Endodermal cell (in vitro differentiated cells): ENCODE data around the gene LRRIQ1. TPM values are rescaled to one million over a fixed set of nuclear protein-coding genes. Genes with fewer than 3 reads are reported as not detected.

Experiments used
- DNase-seq: peaks from one replicate; pipeline ENCODE4 v3.0.0-alpha.2; 2017
- H3K27ac ChIP-seq: 2 replicates; pipeline ENCODE4 v1.5.1; 2013; ENCODE audit warnings: mild to moderate bottlenecking, low read depth, low read length, moderate library complexity
- H3K27me3 ChIP-seq: 2 replicates; pipeline ENCODE4 v1.6.1; 2013; ENCODE audit warnings: mild to moderate bottlenecking, low read length, moderate library complexity; ENCODE audit not compliant: insufficient read depth, control insufficient read depth, poor library complexity, severe bottlenecking
- H3K36me3 ChIP-seq: 2 replicates; pipeline ENCODE4 v1.7.0; 2013; ENCODE audit warnings: mild to moderate bottlenecking, low read length, moderate library complexity; ENCODE audit not compliant: control insufficient read depth, insufficient read depth
- H3K4me1 ChIP-seq: one replicate; pipeline ENCODE4 v1.7.0; 2013; ENCODE audit warnings: low read length; ENCODE audit not compliant: control insufficient read depth, insufficient read depth
- H3K4me3 ChIP-seq: 2 replicates; pipeline ENCODE4 v1.5.1; 2013; ENCODE audit warnings: mild to moderate bottlenecking, low read length, moderate library complexity
- H3K9ac ChIP-seq: 2 replicates; pipeline ENCODE4 v1.6.1; 2013; ENCODE audit warnings: mild to moderate bottlenecking, low read length, moderate library complexity; ENCODE audit not compliant: poor library complexity, severe bottlenecking; ENCODE audit errors: extremely low read depth
- H3K9me3 ChIP-seq: 2 replicates; pipeline ENCODE4 v1.6.1; 2013; ENCODE audit warnings: mild to moderate bottlenecking, low read length, moderate library complexity; ENCODE audit not compliant: control insufficient read depth
- H3K27ac Mint-ChIP-seq: 2 replicates; pipeline ENCODE4 v1.8.0; 2020; ENCODE audit warnings: mixed read lengths
- H3K27me3 Mint-ChIP-seq: 2 replicates; pipeline ENCODE4 v1.8.0; 2021; ENCODE audit warnings: mild to moderate bottlenecking, mixed read lengths; ENCODE audit not compliant: insufficient read depth
- H3K36me3 Mint-ChIP-seq: 2 replicates; pipeline ENCODE4 v1.8.0; 2020; ENCODE audit warnings: low read depth, mixed read lengths
- H3K4me1 Mint-ChIP-seq: 2 replicates; pipeline ENCODE4 v1.8.0; 2020; ENCODE audit warnings: mixed read lengths
- H3K4me3 Mint-ChIP-seq: 2 replicates; pipeline ENCODE4 v1.8.0; 2020; ENCODE audit warnings: mild to moderate bottlenecking, moderate library complexity, mixed read lengths
- H3K9me3 Mint-ChIP-seq: 2 replicates; pipeline ENCODE4 v1.8.0; 2020; ENCODE audit warnings: mild to moderate bottlenecking, mixed read lengths
- WGBS, 2 experiments: methylation state at CpG; one replicate each; pipeline versions ENCODE4 v1.1.5 to v1.1.7; 2013; ENCODE audit warnings: missing lambda C conversion rate in 2 of 2, mixed read lengths in 1 of 2; ENCODE audit not compliant: insufficient coverage in 1 of 2, insufficient read length in 1 of 2; 5-methylcytosine and 5-hydroxymethylcytosine counted together
- total RNA-seq, 2 donors: library from RNA; stranded (reverse); fragmentation: NEBNext Ultra II Directional in 1 of 2; extraction: Animal tissue kit (Norgen Biotek cat#: 25700) in 1 of 2; gene quantifications; 2 replicates in 1 of 2; 3 replicates in 1 of 2; pipeline ENCODE4 v1.2.1, GENCODE V29; 2021
- TF ChIP-seq, protein P1 (sequence below): fragments of 200-600 bp; sonication (generic); conservative IDR thresholded peaks from 2 replicates; pipeline ENCODE4 v1.5.0; 2021; ENCODE audit warnings: antibody characterized with exemption, mild to moderate bottlenecking

Gene LRRIQ1
- total RNA-seq, 2 donors from 2014 or later = 2.9 to 6.2 TPM

DNA sequence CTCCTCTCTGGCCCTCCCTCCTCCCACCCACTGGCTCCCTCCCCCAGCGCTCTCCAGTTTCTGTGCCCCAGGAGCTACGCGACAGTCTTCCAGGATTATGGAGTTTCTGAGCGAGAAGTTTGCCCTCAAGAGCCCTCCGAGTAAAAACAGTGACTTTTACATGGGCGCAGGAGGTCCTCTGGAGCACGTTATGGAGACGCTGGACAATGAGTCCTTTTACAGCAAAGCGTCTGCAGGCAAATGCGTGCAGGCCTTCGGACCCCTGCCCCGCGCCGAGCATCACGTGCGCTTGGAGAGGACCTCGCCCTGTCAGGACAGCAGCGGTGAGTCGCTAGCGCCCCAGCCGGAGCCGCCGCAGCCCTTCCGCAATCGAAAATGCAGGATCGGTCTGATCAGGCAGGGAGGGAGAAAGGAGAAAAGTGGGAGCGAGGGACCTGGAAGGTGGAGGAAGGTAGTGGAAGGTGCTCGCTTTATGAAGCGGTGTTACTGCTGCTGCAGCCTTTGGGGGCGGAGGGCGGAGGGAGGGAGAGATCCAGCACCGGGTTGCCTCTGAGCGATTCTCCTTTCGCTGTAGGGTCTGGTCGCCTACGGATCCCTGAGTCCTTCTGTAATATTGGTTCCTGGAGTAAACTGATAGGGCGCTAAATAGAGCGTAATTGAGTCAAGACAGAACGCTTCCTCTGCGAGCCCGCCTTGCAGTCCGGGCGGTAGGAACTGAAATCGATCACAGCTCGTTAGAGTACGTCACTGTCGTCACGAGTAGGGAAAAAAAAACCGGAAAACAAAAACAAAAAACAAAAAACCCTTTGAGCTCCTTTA, 244.2 kb downstream of the LRRIQ1 start, which contains the start of gene ALX1:
ALX1 (plus strand) TSS at position 56 of the 819 bp plus-strand sequence; CDS start at position 98, 42 bp downstream.
- Histone ChIP-seq H3K9me3 (no peaks in the 10 kb centered on the region), H3K9ac (peak within 1 kb of the TSS; percentile 65), H3K27me3 (peaks cover 63% of the 10 kb centered on the region), H3K27ac (peak within 1 kb of the TSS; percentile 64), H3K36me3 (no peaks in the 10 kb centered on the region), H3K4me3 (peak within 1 kb of the TSS; percentile 93), H3K4me1 (peaks cover 2% of the 10 kb centered on the region)
- Mint-ChIP-seq H3K4me1 (peaks cover 8% of the 10 kb centered on the region), H3K9me3 (no peaks in the 10 kb centered on the region), H3K27me3 (peaks cover 45% of the 10 kb centered on the region), H3K36me3 (no peaks in the 10 kb centered on the region), H3K4me3 (peak within 1 kb of the TSS; percentile 87), H3K27ac (peak within 1 kb of the TSS; percentile 96)
- TF ChIP-seq, protein P1, sequence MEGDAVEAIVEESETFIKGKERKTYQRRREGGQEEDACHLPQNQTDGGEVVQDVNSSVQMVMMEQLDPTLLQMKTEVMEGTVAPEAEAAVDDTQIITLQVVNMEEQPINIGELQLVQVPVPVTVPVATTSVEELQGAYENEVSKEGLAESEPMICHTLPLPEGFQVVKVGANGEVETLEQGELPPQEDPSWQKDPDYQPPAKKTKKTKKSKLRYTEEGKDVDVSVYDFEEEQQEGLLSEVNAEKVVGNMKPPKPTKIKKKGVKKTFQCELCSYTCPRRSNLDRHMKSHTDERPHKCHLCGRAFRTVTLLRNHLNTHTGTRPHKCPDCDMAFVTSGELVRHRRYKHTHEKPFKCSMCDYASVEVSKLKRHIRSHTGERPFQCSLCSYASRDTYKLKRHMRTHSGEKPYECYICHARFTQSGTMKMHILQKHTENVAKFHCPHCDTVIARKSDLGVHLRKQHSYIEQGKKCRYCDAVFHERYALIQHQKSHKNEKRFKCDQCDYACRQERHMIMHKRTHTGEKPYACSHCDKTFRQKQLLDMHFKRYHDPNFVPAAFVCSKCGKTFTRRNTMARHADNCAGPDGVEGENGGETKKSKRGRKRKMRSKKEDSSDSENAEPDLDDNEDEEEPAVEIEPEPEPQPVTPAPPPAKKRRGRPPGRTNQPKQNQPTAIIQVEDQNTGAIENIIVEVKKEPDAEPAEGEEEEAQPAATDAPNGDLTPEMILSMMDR = peak; percentile 40
- WGBS, 2 experiments = 0% methylated on average over 10 to 49 of the region's 49 CpGs
- DNase-seq = peak; percentile 97

DNA sequence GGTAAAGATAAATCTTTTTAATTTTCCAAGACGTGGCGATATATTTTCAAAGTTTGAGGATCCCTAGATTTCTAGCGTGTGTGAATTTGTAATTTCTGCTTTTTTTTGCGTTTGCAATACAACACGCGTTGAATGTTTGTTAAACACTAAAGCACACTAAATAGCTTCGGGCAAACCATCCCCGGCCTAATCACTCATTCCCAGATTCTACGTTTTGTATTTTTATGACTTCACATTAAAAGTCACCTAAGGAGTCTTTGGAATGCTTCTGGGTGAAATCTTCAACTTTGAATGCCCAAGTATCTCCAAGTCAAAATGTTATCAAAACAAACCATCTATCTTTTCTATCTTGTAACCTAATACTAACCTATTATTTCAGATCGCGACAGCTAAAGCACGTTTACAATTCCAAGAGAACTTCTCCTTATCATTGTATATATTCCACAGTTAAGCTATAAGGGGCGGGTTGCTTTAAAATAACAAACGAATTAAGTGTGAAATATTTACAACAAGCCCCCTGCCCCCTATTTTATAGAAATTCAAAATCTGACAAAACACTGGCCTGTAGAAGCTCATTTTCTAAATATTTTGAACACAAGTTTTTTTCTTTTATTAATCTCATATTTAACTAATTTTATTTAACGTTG, 245.0 kb downstream of the LRRIQ1 start:
- TF ChIP-seq, protein P1 = no peak
- Mint-ChIP-seq H3K4me3 (peak overlapping the region; percentile 87), H3K27me3 (peaks cover 38% of the 10 kb centered on the region), H3K36me3 (no peaks in the 10 kb centered on the region), H3K27ac (peak overlapping the region; percentile 96), H3K9me3 (no peaks in the 10 kb centered on the region), H3K4me1 (peaks cover 8% of the 10 kb centered on the region)
- Histone ChIP-seq H3K36me3 (no peaks in the 10 kb centered on the region), H3K9ac (peak overlapping the region; percentile 65), H3K27ac (no peak overlapping the region), H3K9me3 (no peaks in the 10 kb centered on the region), H3K4me1 (peaks cover 2% of the 10 kb centered on the region), H3K4me3 (peak overlapping the region; percentile 93), H3K27me3 (peaks cover 55% of the 10 kb centered on the region)
- 0 to 1% methylated on average over 6 to 15 of the region's 15 CpGs for WGBS, 2 experiments
- no peak for DNase-seq

DNA sequence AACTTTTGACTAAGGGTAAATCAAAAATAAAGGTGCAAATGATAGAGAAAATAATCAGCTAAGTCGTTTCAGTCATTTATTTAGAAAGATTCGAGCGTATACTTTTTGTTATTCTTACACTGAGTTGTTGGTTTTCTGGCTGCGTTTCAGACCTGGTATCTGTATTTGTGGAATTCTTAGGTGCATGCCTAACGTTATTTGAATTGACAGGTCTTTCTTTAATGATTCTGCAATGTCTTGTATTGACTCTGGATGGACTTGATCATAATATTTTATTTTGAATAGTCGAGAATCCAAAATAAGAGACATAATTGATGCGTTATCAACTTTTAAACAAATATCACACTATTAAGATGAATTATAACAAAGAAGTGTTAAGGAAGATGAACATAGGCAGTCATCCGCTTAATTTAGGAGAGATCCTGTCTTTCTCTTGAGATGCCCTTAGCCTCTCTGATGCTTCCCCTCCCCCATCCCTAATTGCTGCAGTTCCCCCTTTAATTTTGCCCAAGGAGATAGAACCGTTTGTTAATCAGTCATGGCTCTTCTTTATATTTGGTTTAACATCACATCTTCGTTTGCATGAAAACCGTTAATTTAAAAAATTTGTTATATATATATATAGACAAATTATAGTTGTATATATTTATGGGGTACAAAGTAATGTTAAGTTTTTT, 245.6 kb downstream of the LRRIQ1 start:
- no peak for DNase-seq
- Histone ChIP-seq H3K9me3 (no peaks in the 10 kb centered on the region), H3K36me3 (no peaks in the 10 kb centered on the region), H3K9ac (peak overlapping the region; percentile 65), H3K27me3 (peaks cover 49% of the 10 kb centered on the region), H3K4me1 (peaks cover 2% of the 10 kb centered on the region), H3K4me3 (peak overlapping the region; percentile 93), H3K27ac (no peak overlapping the region)
- Mint-ChIP-seq H3K36me3 (no peaks in the 10 kb centered on the region), H3K27ac (no peak overlapping the region), H3K9me3 (no peaks in the 10 kb centered on the region), H3K4me3 (peak overlapping the region; percentile 87), H3K4me1 (peaks cover 8% of the 10 kb centered on the region), H3K27me3 (peaks cover 33% of the 10 kb centered on the region)
- 27 to 28% methylated on average over 6 to 7 of the region's 11 CpGs for WGBS, 2 experiments
- TF ChIP-seq, protein P1 = no peak
